Measurements from ENCODE around the gene IARS2. TPM values are rescaled to one million over a fixed set of nuclear protein-coding genes. Genes with fewer than 3 reads are reported as not detected.
"Not testable (repeated sequence)": the region's sequence is repeated elsewhere in the genome, so short reads cannot be mapped to it uniquely, and the experiment has no call there.

IARS2 gene
- total RNA-seq, 1 experiment from 2014 or later, result 73.9 TPM

DNA sequence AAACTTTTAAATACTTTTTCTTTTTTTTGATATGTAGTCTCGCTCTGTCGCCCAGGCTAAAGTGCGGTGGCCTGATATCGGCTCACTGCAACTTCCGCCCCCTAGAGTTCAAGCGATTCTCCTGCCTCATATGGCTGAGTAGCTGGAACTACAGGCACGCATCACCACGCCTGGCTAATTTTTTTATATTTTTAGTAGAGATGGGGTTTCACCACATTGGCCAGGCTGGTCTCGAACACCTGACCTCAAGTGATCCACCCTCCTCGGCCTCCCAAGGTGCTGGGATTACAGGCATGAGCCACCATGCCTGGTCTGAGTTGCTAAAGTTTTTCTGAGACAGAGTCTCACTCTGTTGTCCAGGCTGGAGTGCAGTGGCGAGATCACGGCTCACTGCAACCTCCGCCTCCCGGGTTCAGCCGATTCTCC lies 7.7 kb upstream of the IARS2 start:
- POLR2A ChIA-PET; H3K27me3 Mint-ChIP-seq (ENCODE audit: low read depth); H3K36me3 Mint-ChIP-seq; H3K4me3 Mint-ChIP-seq; H3K9me3 Mint-ChIP-seq; H3K4me1 Mint-ChIP-seq; H3K27ac Mint-ChIP-seq: not testable (repeated sequence)
- 0 out of 2 replicates have a peak, but pooled peaks have one; percentile 14 for TF ChIP-seq GTF2I (CRISPR knock-in tag; conservative IDR thresholded peaks at IDR 0.05)
- TF ChIP-seq ZNF121 (CRISPR knock-in tag; IDR thresholded peaks at IDR 0.05), result peak; percentile 87; the same call in 1 of the 2 replicates
- DNase-seq (ENCODE audit: low spot score) (peak; percentile 58), ATAC-seq (peak; percentile 69)
- CTCF ChIA-PET, result interaction anchor here (0.7 to 1.2 kb wide), 7 partner anchors 12 to 128 kb away, joined by 3 to 5 read pairs (median 3); no protein-coding TSS in a partner anchor

DNA sequence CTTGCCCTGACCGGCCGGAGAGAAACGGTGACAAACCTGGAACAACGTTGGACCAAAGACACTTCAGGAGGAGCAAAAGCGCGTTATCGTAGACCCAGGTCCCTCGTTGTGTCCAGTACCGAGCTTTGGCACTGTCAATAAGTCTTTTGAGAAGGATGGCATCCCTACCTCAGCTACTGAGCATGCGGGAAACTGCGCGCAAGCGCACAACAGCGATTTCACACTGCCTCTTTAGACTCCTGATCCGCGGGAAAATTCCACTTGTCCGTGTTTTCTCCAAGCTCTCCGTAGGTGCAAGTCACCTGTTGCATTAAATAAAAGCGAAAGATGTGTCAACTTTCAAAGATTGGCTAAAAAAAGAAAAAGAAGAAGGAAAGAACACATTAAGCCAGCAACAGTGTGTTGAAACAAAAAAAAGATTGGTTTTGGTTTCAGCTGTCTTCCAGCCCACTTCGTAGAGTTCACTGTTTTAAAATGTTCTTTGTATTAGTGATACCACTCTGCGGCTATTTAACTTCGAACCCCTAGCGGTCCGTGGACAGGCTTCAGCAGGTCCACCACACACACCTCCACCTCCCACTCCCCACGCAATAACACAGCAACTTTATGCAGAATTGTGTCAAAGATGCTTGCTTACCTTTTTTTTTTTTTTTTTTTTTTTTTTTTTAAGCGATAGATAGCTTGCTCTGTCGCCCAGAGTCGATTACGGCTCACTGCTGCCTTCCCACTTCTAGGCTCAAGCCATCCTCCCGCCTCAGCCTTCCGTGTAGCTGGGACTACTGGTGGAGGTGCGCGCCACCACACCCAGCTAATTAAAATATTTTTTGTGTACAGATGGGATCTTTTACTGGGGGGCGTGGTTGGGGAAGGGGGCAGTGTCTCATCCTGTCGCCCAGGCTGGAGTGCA lies 4.0 kb upstream of the IARS2 start, which contains the start of gene BPNT1:
Gene BPNT1, minus strand, starts transcription at position 139 of the 907 bp plus-strand sequence. CDS start 9,942 bp downstream, outside the sequence.
- Mint-ChIP-seq H3K4me3 (peak within 1 kb of the TSS; percentile 87), H3K36me3 (no peaks in the 10 kb centered on the region), H3K9me3 (no peaks in the 10 kb centered on the region), H3K27ac (0 out of 2 replicates have a peak within 1 kb of the TSS, but pooled peaks have one; percentile 3), H3K4me1 (0 out of 2 replicates have a peak, but pooled peaks cover 2% of the 10 kb centered on the region), H3K27me3 (ENCODE audit: low read depth) (no peaks in the 10 kb centered on the region)
- ATAC-seq (peak; percentile 56), DNase-seq (ENCODE audit: low spot score) (peak; percentile 98)
- ChIA-PET CTCF (interaction anchor here (0.6 to 1.9 kb wide), 17 partner anchors 10 to 1966 kb away, joined by 3 to 11 read pairs (median 3); partner anchors contain the start of gene EPRS1), POLR2A (interaction anchor here (0.6 kb wide), 2 partner anchors 43 to 327 kb away, joined by 3 read pairs; no protein-coding TSS in a partner anchor)
- TF ChIP-seq, protein P1, sequence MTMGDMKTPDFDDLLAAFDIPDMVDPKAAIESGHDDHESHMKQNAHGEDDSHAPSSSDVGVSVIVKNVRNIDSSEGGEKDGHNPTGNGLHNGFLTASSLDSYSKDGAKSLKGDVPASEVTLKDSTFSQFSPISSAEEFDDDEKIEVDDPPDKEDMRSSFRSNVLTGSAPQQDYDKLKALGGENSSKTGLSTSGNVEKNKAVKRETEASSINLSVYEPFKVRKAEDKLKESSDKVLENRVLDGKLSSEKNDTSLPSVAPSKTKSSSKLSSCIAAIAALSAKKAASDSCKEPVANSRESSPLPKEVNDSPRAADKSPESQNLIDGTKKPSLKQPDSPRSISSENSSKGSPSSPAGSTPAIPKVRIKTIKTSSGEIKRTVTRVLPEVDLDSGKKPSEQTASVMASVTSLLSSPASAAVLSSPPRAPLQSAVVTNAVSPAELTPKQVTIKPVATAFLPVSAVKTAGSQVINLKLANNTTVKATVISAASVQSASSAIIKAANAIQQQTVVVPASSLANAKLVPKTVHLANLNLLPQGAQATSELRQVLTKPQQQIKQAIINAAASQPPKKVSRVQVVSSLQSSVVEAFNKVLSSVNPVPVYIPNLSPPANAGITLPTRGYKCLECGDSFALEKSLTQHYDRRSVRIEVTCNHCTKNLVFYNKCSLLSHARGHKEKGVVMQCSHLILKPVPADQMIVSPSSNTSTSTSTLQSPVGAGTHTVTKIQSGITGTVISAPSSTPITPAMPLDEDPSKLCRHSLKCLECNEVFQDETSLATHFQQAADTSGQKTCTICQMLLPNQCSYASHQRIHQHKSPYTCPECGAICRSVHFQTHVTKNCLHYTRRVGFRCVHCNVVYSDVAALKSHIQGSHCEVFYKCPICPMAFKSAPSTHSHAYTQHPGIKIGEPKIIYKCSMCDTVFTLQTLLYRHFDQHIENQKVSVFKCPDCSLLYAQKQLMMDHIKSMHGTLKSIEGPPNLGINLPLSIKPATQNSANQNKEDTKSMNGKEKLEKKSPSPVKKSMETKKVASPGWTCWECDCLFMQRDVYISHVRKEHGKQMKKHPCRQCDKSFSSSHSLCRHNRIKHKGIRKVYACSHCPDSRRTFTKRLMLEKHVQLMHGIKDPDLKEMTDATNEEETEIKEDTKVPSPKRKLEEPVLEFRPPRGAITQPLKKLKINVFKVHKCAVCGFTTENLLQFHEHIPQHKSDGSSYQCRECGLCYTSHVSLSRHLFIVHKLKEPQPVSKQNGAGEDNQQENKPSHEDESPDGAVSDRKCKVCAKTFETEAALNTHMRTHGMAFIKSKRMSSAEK (CRISPR knock-in tag; IDR thresholded peaks at IDR 0.05; ENCODE audit: borderline replicate concordance), result 0 out of 2 replicates have a peak, but pooled peaks have one; percentile 12
- TF ChIP-seq ETV6 (CRISPR knock-in tag; IDR thresholded peaks at IDR 0.05), result no peak
- TF ChIP-seq SP1 (CRISPR knock-in tag; conservative IDR thresholded peaks at IDR 0.05), result peak; percentile 84
- TF ChIP-seq E2F1 (CRISPR knock-in tag; IDR thresholded peaks at IDR 0.05), result no peak
- no peak for TF ChIP-seq NR3C1 (CRISPR knock-in tag; conservative IDR thresholded peaks at IDR 0.05; ENCODE audit: low read depth)
- peak; percentile 99 for TF ChIP-seq PRDM15 (CRISPR knock-in tag; IDR thresholded peaks at IDR 0.05)
- TF ChIP-seq, protein P2, sequence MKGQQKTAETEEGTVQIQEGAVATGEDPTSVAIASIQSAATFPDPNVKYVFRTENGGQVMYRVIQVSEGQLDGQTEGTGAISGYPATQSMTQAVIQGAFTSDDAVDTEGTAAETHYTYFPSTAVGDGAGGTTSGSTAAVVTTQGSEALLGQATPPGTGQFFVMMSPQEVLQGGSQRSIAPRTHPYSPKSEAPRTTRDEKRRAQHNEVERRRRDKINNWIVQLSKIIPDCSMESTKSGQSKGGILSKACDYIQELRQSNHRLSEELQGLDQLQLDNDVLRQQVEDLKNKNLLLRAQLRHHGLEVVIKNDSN (CRISPR knock-in tag; IDR thresholded peaks at IDR 0.05), result peak; percentile 66; the same call in 1 of the 2 replicates
- TF ChIP-seq GABPB1 (CRISPR knock-in tag; IDR thresholded peaks at IDR 0.05), result 0 out of 2 replicates have a peak, but pooled peaks have one; percentile 27
- TF ChIP-seq, protein P3, sequence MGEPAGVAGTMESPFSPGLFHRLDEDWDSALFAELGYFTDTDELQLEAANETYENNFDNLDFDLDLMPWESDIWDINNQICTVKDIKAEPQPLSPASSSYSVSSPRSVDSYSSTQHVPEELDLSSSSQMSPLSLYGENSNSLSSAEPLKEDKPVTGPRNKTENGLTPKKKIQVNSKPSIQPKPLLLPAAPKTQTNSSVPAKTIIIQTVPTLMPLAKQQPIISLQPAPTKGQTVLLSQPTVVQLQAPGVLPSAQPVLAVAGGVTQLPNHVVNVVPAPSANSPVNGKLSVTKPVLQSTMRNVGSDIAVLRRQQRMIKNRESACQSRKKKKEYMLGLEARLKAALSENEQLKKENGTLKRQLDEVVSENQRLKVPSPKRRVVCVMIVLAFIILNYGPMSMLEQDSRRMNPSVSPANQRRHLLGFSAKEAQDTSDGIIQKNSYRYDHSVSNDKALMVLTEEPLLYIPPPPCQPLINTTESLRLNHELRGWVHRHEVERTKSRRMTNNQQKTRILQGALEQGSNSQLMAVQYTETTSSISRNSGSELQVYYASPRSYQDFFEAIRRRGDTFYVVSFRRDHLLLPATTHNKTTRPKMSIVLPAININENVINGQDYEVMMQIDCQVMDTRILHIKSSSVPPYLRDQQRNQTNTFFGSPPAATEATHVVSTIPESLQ (CRISPR knock-in tag; IDR thresholded peaks at IDR 0.05), result no peak

Measured in WTC11 (cell line).